GM19438 (cell line): Measurements from ENCODE around the gene ASIP.
"Not testable (repeated sequence)": the region's sequence is repeated elsewhere in the genome, so short reads cannot be mapped to it uniquely, and the experiment has no call there.

Source experiments
- ATAC-seq: cut with Tn5 transposase; IDR thresholded peaks from one replicate; pipeline ENCODE4 v1.9.1; 2021; ENCODE audit warnings: low read depth; ENCODE audit not compliant: unreplicated experiment

The ASIP gene, protein sequence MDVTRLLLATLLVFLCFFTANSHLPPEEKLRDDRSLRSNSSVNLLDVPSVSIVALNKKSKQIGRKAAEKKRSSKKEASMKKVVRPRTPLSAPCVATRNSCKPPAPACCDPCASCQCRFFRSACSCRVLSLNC

DNA sequence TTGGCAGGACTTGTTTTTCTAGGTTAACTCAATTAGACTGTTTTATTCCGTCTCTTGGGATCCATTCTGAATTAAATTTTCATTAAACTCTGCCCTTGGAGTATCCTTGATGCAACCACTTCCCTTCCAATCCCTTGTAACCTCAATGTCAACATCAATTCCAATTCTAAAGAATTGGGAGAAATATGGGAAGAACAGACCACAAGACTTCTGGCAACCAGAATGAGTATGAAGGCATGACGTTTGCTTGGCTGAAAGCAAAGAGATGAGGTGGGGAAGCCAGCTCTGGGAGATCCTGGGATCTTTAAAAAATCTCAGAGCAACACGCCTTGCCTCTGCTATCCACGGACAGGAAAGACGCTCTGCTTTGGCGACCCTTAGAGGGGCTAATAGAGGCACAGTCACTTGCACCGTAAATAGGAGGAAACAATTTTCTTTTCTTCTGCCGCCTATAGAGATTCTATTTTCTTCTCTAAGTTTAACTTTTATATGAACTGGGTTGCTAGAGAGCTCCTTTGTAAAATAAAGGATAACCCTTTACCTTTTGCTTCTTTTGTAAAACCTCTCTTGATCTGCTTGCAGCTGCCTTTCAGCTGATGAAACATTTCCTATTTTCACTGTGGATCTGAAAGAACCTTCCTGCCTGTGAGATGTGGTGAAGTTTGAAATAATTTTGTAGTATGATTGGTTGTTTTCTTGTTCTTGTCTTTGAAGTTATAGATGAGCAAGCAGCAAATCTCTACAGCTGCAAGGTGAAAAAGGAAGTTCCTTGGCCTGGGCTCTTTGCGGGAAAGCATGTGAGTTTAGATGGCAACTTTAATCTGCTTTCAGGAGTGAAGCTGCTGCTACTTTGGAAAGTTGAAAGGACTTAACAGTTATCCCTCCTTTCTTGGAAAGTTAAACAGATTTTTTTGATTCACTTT lies at the start of gene ASIP:
ASIP (plus strand) TSS at position 731 of the 923 bp plus-strand sequence. CDS start 18,952 bp downstream, outside the sequence.
- no peak for ATAC-seq

DNA sequence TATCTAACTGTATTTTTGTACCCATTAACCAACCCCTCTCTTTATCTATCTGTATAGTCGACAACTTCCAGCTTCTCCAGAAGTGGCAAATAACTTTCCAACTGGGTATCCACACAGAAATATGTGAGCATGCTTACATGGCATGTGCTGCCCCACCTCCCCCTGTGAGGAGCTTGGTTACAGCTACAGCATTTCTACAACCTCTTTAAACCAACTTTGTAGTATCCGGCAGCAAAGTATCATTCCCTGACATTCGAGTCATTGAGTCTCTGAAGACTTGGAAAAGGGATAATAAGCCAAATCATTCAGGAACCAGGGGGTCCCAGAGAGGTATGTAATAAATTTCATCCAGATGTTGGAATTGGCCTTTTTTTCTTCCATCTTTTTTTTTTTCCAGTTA lies 48.2 kb upstream of the ASIP start:
- ATAC-seq: no peak

DNA sequence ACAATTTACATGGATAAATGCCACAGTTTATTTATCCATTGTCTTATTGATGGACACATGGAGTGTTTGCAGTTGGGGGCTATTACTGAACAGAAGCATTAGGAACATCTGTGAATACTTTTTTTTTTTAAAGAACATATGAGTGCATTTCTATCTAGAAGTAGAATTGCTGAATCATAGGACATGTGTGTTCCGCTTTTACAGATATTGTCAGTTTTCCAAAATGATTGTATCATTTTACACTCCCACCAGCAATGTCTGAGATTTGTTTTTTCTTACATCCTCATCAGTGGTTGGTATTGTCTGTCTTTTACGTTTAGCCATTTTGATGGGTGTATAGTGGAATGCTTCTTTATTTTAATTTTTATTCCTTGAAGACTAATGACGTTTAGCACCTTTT lies 42.0 kb upstream of the ASIP start:
- no peak for ATAC-seq

DNA sequence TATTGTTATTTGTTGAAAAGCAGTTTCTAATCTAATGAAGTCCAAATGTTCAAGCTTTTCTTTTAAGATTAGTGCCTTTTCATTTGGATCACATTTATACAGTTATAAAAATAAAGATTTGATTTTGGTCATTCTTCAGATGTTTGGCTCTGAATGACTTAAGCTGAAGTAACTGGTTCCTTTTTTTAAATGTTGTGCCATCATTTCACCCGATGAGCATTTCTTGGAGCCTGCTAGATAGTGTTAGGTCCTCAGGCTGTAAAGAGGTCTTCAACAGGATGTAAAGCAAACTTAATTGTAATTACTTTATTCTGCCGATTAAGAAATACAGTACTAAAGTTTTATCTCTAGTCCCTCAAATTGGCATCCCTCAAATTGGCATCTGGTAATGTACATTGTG lies 41.2 kb upstream of the ASIP start:
- ATAC-seq: no peak

DNA sequence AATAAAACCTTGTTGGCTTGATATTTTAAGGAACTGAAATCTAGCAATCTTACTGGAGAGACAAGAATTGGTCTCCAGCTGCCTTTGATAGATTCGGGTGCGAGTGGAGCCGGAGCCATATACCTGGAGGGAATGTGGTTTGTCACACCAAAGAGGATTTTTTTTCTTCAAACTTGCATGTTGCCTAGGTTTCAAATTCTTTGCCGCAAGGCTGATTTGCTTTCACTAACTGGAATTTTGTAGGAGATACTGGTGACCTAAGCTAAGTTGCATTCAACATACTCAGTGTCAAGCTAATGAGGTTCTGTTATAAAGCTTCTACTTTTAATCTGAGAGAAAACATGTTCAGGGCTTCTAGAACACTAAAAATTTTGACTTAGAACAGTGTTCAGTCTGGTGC lies 39.7 kb upstream of the ASIP start:
- ATAC-seq: no peak

DNA sequence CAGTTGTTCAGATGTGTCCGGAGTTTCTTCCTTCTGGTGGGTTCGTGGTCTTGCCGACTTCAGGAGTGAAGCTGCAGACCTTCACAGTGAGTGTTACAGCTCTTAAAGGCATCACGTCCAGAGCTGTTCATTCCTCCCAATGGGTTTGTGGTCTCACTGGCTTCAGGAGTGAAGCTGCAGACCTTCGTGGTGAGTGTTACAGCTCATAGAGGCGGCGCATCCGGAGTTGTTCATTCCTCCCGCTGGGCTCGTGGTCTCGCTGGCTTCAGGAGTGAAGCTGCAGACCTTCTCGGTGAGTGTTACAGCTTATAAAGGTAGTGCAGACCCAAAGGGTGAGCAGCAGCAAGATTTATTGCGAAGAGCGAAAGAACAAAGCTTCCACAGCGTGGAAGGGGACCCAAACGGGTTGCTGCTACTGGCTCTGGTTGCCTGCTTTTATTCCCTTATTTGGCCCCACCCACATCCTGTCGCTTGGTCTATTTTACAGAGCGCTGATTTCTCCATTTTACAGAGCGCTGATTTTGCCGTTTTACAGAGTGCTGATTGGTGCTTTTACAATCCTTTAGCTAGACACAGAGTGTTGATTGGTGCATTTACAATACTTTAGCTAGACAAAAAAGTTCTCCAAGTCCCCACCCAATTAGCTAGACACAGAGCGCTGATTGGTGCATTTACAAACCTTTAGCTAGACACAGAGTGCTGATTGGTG lies 35.9 kb upstream of the ASIP start:
- not testable (repeated sequence) for ATAC-seq

DNA sequence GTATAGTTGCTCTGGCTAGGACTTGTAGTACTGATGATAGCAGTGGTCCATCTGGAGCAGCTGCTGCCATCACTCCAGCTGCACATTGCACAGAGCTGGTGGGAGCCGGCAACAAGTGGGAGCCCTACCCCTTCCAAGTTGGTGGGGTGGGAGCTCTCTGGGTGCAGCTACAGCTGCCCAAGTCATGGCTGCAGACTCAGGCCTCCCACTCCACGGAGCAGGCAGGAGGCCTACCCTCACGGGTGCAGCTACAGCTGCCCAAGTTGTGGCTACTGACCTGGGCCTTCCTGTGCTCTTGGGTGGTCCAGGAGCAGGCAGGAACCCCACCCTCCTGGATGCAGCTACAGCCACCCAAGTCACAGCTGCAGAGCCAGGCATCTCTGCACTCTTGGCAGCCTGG lies 32.1 kb upstream of the ASIP start:
- no peak for ATAC-seq

DNA sequence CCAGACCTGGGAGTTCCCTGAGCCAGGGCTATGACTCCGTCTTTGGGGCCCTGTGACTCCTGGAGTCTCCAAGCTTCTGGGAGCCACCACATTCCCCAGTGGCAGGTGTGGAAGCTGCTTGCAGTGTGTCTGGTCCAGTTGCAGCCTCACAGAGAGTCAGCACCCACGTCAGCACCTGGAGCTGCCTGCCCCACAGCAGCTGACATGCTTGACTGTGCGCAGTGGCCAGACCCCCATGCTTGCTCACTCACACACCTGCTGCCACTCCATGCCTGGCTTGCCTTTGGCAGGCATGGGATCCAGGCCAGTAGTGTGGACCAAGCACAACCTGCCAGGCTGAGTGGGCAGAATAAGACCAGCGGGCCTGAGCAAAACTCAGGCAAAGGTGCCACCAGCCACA lies 31.0 kb upstream of the ASIP start:
- ATAC-seq: no peak

DNA sequence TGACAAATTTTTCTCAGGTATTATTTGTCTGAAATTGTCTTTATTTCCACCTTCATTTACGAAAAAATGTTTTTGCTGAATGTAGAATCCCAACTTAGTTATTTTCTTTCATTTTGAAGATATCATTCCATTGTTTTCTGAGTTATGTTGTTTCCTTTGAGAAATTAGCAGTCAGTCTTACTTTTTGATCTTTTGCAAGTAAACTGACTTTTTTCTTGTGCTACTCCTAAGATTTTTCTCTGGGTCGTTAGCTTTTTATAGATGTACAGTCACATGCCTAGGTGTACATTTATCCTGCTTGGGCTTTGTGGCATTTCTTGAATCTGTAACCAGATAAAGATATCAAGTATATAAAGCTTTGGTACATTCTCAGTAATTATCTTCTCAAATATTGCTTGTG lies 29.6 kb upstream of the ASIP start:
- no peak for ATAC-seq

DNA sequence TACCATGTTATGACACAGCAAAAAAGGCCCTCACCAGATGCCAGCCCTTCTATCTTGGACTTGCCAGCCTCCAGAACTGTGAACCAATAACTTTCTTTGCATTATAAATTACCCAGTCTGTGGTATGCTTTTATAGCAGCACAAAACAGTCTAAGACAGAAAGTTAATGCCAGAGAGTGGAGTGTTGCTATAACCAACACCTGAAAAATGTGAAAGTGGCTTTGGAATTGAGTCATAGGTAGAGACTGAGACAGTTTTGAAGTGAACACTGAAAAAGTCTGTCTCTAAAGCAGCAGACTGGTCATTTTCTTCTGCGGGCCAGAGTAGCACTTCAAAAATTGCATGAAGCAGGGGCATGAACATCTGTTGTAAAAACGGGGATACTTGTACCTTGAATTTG lies 28.0 kb upstream of the ASIP start:
- ATAC-seq: no peak

DNA sequence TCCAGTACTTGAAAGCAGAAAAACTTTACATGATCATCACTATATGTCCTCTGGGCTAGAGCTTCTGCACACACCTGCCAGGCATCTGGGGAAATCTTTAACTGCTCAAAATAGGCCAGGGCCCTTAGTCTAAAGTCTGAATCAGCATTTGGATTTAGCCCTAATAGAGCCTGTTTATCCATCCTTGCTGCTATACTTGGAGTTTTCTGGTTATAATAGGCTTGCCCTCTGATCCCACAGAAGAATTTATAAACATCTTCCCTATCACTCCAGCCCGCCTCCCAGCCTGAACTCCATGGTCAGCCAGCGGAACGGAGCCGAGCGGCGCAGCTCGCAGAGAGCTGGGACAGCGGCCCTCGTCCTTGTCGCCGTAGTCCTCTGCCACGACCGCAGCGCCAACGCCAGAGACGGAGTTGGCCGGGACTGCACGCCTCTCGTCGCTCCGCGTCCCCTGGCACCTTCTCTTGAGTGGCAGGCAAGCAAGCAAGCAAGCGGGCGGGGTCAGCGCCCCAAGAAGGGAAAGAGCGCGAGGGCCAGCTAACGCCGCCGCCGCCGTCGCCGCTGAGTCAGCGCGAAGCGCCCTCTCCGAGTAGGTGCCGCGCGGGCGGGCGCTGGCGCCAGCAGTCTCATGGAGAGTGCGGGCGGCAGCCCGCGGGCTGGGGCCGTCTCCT lies 25.4 kb upstream of the ASIP start:
- ATAC-seq: no peak

DNA sequence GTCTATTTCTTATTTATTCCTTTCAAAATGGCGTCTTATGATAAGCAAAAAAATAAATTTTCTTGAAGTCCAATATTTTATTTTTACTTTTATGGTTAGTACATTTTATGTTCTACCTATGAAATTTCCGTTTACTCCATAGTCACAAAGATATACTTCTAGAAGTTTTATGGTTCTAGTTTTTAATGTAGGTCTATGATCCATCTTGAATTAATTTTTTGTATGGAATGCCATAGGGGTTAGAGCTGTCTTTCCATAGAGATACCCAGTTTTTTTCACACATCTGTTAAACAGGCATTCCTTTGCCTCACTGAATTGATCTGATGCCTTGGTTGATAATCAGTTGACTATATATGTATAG lies 24.9 kb upstream of the ASIP start:
- no peak for ATAC-seq

DNA sequence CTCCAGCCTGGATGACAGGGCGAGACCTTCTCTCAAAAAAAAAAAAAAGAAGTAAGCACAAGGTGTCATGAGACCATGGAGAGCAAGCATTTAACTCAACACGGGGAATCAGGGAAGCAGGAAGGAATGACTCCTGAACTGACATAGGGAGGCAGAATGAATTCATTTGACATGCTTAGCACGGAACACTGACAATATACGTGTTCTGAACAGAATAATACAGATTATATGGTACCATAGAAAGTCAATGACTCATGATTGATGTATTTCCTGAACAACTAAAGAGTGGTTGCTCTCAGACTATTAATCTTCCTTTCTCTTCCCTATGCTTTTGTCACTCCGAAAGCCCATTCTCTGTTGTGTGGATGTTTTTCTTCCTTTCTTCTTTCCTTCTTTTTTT lies 20.7 kb upstream of the ASIP start:
- no peak for ATAC-seq

DNA sequence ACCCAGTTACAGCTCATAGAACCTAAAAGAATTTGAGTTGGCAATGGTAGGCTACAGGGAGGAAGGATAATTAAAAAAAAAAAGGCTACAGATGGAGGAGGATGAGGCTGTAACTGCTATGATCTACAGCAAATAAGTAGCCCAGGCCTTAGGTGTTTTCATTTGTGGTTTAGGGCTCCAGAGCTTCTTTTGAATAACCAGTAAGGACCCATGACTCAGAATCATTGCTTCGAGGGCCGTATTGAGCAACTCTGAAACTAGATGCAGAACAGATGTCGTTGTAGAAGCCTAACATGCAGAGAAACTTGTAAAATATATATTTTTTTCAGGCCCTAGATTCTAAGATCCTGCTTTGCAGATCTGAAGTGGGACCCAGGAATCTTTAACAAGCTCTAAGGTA lies 19.0 kb upstream of the ASIP start:
- no peak for ATAC-seq

DNA sequence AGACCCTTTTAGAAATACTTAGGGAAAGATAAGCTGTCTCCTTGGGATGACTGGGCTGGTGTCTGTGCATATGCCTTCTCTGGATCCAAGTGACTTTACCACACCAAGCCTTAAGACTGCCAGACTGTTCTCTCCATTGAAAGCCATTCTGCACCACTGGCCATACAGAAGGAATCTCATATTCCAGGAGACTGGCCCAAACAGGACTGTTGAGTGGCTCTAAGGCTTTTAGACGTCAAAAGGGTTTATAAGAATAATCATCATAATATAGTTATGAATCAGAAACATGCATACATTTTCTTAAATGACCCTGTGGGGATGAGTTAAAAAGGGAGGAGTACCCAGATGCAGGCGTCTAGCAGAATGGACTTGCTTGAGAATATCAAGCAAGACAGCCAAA lies 17.0 kb upstream of the ASIP start:
- not testable (repeated sequence) for ATAC-seq

DNA sequence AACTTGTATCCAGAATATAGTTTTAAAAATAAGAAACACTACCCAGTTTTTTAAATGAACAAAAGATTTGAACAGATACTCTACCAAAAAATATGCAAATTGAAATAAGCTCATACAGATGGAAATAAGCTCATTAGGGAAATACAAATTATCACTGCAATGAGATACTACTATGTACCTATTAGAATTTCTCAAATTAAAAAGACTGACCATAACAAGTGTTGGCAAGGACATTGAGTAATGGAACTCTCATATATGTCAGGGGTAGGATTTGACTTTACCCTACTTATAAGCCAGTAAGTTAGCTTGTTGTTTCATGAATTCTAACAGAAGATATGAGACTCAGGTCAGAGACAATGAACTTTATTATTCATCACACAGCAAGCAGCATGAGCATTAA lies 9.6 kb upstream of the ASIP start:
- ATAC-seq: no peak

DNA sequence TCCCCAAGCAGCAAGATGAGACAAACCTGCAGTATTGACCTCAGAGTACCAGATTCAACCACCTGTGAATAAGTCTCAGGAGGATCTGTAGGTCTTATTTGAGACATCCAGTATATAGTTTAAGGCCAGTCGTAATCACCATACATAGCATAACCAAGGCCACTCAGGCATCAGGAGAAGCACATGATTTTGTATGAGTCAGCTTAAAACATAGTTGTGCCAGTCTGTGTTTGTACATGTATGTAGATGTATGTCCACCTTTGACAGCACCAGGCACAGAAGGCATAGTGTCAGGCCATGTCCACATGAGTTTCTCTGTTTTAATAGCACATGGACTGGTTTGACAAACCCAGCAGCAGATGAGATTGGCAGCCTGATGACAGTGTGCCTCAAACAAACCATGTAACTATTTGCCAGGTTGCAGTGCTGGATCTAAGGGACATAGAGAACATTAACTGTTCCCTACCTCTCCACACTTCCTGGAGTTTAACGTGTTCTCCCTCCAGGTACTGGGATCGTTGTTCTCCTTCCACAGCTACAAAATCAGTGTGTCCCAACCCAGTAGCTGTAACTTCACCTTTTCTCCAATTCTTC lies 8.6 kb upstream of the ASIP start:
- ATAC-seq: no peak

DNA sequence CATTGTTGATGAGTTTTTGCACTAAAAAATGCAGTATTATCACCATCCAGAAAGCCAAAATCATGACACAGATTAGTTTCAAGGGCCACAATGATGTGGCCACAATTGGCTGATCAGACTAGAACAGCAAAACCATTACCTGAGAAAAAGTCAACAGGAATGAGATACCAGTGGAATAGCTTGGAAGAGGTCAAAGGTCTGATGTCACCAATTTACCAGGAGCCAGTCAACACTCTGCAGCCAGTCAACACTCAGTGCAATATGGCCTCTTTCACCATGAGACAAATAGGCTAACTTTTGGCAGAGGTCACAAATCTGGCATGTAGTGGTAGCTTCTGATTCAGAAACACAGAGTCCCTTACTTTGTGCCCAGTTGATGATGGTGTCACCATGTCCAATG lies 7.5 kb upstream of the ASIP start:
- ATAC-seq: no peak

DNA sequence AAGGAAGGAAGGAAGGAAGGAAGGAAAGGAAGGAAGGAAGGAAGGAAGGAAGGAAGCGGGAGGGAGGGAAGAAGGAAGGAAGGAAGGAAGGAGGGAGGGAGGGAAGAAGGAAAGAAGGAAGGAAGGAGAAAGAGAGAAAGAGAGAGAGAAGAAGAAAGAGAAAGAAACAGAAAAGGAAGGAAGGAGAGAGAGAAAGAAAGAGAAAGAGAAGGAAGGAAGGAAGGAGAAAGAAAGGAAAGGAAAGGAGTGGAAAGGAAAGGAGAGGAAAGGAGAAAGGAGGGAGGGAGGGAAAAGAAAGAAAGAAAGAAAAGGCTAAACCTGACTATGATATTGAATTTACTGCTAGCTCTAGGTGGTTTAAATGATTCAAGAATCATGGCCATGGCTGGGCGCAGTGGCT lies 5.3 kb upstream of the ASIP start:
- no peak for ATAC-seq

DNA sequence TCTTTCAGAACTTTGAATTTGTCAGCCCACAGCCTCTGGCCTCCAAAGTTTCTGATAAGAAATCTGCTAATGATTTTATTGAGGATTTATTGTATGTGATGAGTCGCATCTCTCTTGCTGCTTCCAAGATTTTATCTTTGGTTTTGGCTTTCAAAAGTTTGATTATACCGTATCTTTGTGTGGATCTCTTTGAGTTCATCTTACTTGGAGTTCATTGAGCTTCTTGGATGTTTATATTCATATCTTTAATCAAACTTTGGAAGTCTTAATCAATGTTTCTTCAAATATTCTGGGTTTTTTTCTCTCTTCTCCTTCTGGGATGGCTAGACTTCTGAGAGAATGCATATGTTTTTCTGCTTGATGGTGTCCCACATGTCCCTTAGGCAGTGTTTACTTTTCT lies 3.3 kb upstream of the ASIP start:
- no peak for ATAC-seq

DNA sequence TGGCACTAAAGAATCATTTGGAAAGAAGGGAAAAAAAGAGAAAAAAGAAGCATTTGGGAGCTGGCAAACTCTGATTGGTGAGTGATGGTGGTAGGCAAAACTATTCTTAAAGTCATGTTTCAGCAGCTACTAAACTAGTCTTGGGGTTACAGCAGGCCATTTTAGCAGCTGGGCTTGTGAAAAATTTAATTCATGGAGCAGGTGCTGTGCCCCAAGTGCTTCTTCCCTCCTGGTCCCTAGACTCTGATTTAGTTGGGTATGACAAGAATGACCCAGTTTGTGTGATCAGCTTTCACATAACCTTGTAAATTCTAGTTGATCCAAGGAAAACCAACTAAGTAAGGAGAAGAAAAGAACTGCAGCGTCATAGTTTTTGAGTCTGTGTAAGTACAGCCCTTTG lies 1.1 kb upstream of the ASIP start:
- no peak for ATAC-seq
